Stomach (tissue), 4 donors: Measurements from ENCODE around the gene LRSAM1.

Experiments used
- CTCF ChIP-seq, 7 experiments: fragments of 450-650 bp in 4 of 7; fragments of 200-600 bp in 3 of 7; sonication (generic) in 3 of 7; IDR thresholded peaks; one replicate each; pipeline ENCODE4 v1.5.1; 2016 to 2019; ENCODE audit warnings: antibody characterized with exemption in 7 of 7, control low read depth in 2 of 7, mild to moderate bottlenecking in 1 of 7
- EP300 ChIP-seq: sonication (generic); formaldehyde crosslinking; IDR thresholded peaks from one replicate; pipeline ENCODE4 v1.6.1; 2017; ENCODE audit warnings: antibody characterized with exemption
- POLR2A ChIP-seq, 4 donors: fragments of 450-650 bp; IDR thresholded peaks; one replicate each; pipeline ENCODE4 v1.6.1; 2016; ENCODE audit warnings: antibody characterized with exemption in 4 of 4, control low read depth in 2 of 4, mild to moderate bottlenecking in 1 of 4, moderate library complexity in 1 of 4

- TF ChIP-seq CTCF (IDR thresholded peaks at IDR 0.05) (no peak), POLR2A (IDR thresholded peaks at IDR 0.05) (no peak), EP300 (no peak)
Observed at GRCh38 chr9:127509955-127510299, 58.6 kb downstream of the LRSAM1 start.
